Measurements from ENCODE around the gene DIPK2A. TPM values are rescaled to one million over a fixed set of nuclear protein-coding genes. Genes with fewer than 3 reads are reported as not detected.

The DIPK2A gene
- total and polyA plus RNA-seq, 2 of the 4 experiments (the other 2 are of a cell fraction) = 9.3 to 14.0 TPM

- no peak overlapping the region for H3K23ac ChIP-seq (ENCODE audit: low read depth, low read length)
- no peaks in the 10 kb centered on the region for H3K9me3 ChIP-seq (ENCODE audit: control insufficient read depth, insufficient read depth, low read length)
- no peaks in the 10 kb centered on the region for H3K4me1 ChIP-seq (ENCODE audit: control insufficient read depth, insufficient read depth, low read length)
- H3K14ac ChIP-seq (replicated peaks; ENCODE audit: low read depth, low read length) = no peak overlapping the region
- H2BK15ac ChIP-seq (ENCODE audit: low read depth, low read length) = no peak overlapping the region
- H4K8ac ChIP-seq (ENCODE audit: low read depth in 2 of 2, low read length in 2 of 2) = no peak overlapping the region
- no peaks in the 10 kb centered on the region for H4K20me1 ChIP-seq (ENCODE audit: insufficient read depth, low read length)
- H2AK5ac ChIP-seq (ENCODE audit: low read depth, low read length) = no peak overlapping the region
- dilution Hi-C loops (cut with HindIII; ENCODE audit: low sequenced_read_pairs, unreplicated experiment) (no loop called here), intact Hi-C loops (cut with micrococcal nuclease) (loop anchor here (5.0 to 10.0 kb wide), 3 partner anchors 72 to 552 kb away; no protein-coding TSS in a partner anchor), in situ Hi-C loops (cut with MboI; ENCODE audit: low sequenced_read_pairs) (no loop called here)
- no peak for ATAC-seq (ENCODE audit: low read depth)
- H2AK9ac ChIP-seq (replicated peaks; ENCODE audit: low read depth, low read length, poor library complexity) = no peak overlapping the region
- no peak overlapping the region for H4K91ac ChIP-seq (ENCODE audit: insufficient read depth, low read depth, low read length)
- no CpG with 5 or more reads among the region's 2 CpGs for WGBS, 2 experiments (ENCODE audit: extremely low coverage in 2 of 2, insufficient read length in 1 of 2)
- TF ChIP-seq BHLHE40 (IDR thresholded peaks at IDR 0.05; ENCODE audit: low read depth, low read length) (no peak), SMC3 (IDR thresholded peaks at IDR 0.05; ENCODE audit: low read depth, low read length) (no peak), POLR2A (IDR thresholded peaks at IDR 0.05; ENCODE audit: low read depth, low read length) (no peak), MAZ (IDR thresholded peaks at IDR 0.05; ENCODE audit: borderline replicate concordance, low read depth, low read length) (no peak), CHD1 (IDR thresholded peaks at IDR 0.05; ENCODE audit: low read depth, low read length) (no peak), RAD21 (IDR thresholded peaks at IDR 0.05; ENCODE audit: low read length) (no peak), FOS (IDR thresholded peaks at IDR 0.05; ENCODE audit: low read depth, low read length) (no peak), CEBPB (IDR thresholded peaks at IDR 0.05; ENCODE audit: low read depth, low read length) (no peak), RFX5 (IDR thresholded peaks at IDR 0.05; ENCODE audit: low read depth, low read length) (no peak), MAFK (IDR thresholded peaks at IDR 0.05; ENCODE audit: low read depth, low read length) (no peak)
- H2BK5ac ChIP-seq (ENCODE audit: low read depth, low read length, poor library complexity, severe bottlenecking) = no peak overlapping the region
- no peak overlapping the region for H4K5ac ChIP-seq (ENCODE audit: low read depth, low read length)
- H3K18ac ChIP-seq (ENCODE audit: low read depth, low read length) = no peak overlapping the region
- H2BK20ac ChIP-seq (ENCODE audit: low read depth, low read length) = no peak overlapping the region
- H3K79me1 ChIP-seq (ENCODE audit: low read depth in 1 of 2, low read length in 2 of 2) = peaks cover 3 to 6% of the 10 kb centered on the region in 2 experiments; a peak in 2 of 4 replicates
- H2BK120ac ChIP-seq (ENCODE audit: low read depth, low read length) = no peak overlapping the region
- ChIA-PET POLR2A (ENCODE audit: unreplicated experiment) (no interaction called here), CTCF (no interaction called here)
- H2AFZ ChIP-seq (replicated peaks; ENCODE audit: low read length, poor library complexity) = no peak overlapping the region
- H3K4me2 ChIP-seq (ENCODE audit: low read depth, low read length) = no peak overlapping the region
- DNase-seq = peak; percentile 36
- no peak overlapping the region for H3K4me3 ChIP-seq (ENCODE audit: insufficient read depth, low read depth, low read length)
- H3K56ac ChIP-seq (ENCODE audit: extremely low read depth, insufficient read depth, low read length) = no peak overlapping the region
- no peak overlapping the region for H3K9ac ChIP-seq (ENCODE audit: low read depth, low read length)
- H3K4ac ChIP-seq (ENCODE audit: low read depth, low read length) = no peak overlapping the region
- no peaks in the 10 kb centered on the region for H3K27me3 ChIP-seq (ENCODE audit: control insufficient read depth, insufficient read depth, low read length)
- H3K36me3 ChIP-seq (ENCODE audit: control insufficient read depth, insufficient read depth, low read length) = no peaks in the 10 kb centered on the region
- H3K27ac ChIP-seq (ENCODE audit: insufficient read depth, low read length) = no peak overlapping the region
- BruUV-seq (replicated peaks) = no TSS peak
- no peaks in the 10 kb centered on the region for H3K9me1 ChIP-seq (ENCODE audit: insufficient read depth, low read length)
These were observed 8.2 kb downstream of the DIPK2A start for GRCh38 chr3:143979813-143980212.

Data from IMR-90 (cell line).